Mucosa of gallbladder (tissue), 1 donor: ENCODE data around the gene FAM177A1. TPM values are rescaled to one million over a fixed set of nuclear protein-coding genes. Genes with fewer than 3 reads are reported as not detected.
A peak's percentile ranks its signal among the peaks of the same experiment; 100 is the strongest.
"Not testable (repeated sequence)": the region's sequence is repeated elsewhere in the genome, so short reads cannot be mapped to it uniquely, and the experiment has no call there.

Source experiments
- DNase-seq: peaks from one replicate; pipeline ENCODE4 v3.0.0-alpha.2; 2020; ENCODE audit warnings: low spot score
- total RNA-seq: library from RNA; stranded (reverse); gene quantifications from one replicate; pipeline ENCODE4 v1.2.1, GENCODE V29; 2021
- donor health status: DM: no; HTN: no; CAD: no.

FAM177A1 gene
- 62.7 TPM for total RNA-seq

- peak; percentile 99 for DNase-seq
Measured at GRCh38 chr14:35046048-35046750, at the start of gene FAM177A1. Gene FAM177A1 (plus strand): TSS chr14:35046272. CDS start chr14:35046464, 192 bp downstream.

- no peak for DNase-seq
Measured at GRCh38 chr14:34997762-34998161, 48.3 kb upstream of the FAM177A1 start.

- DNase-seq: no peak
Measured at GRCh38 chr14:34999500-34999899, 46.6 kb upstream of the FAM177A1 start.

- DNase-seq: no peak
Measured at GRCh38 chr14:35001621-35002020, 44.5 kb upstream of the FAM177A1 start.

GRCh38 chr14:35004839-35005238 is 41.2 kb upstream of the FAM177A1 start:
- DNase-seq: no peak

- DNase-seq: no peak
Measured at GRCh38 chr14:35016568-35016967, 29.5 kb upstream of the FAM177A1 start.

GRCh38 chr14:35020713-35021112 is 25.4 kb upstream of the FAM177A1 start:
- DNase-seq: no peak

- no peak for DNase-seq
Measured at GRCh38 chr14:35028435-35028834, 17.6 kb upstream of the FAM177A1 start.

GRCh38 chr14:35032562-35032961 is 13.5 kb upstream of the FAM177A1 start:
- DNase-seq: no peak

GRCh38 chr14:35034440-35034833 is 11.6 kb upstream of the FAM177A1 start:
- DNase-seq: no peak

- DNase-seq: not testable (repeated sequence)
Measured at GRCh38 chr14:35034944-35035554, 11.0 kb upstream of the FAM177A1 start.

- not testable (repeated sequence) for DNase-seq
Measured at GRCh38 chr14:35038312-35038711, 7.8 kb upstream of the FAM177A1 start.

GRCh38 chr14:35042632-35043031 is 3.4 kb upstream of the FAM177A1 start:
- no peak for DNase-seq

- no peak for DNase-seq
Measured at GRCh38 chr14:35043046-35043445, 3.0 kb upstream of the FAM177A1 start.

- no peak for DNase-seq
Measured at GRCh38 chr14:35044939-35045797, 904 bp upstream of the FAM177A1 start.

GRCh38 chr14:35045798-35046047 is 349 bp upstream of the FAM177A1 start:
- DNase-seq: no peak

GRCh38 chr14:35046751-35047536 is 872 bp downstream of the FAM177A1 start:
- DNase-seq: peak; percentile 46

- no peak for DNase-seq
Measured at GRCh38 chr14:35047976-35048513, 2.0 kb downstream of the FAM177A1 start.

- no peak for DNase-seq
Measured at GRCh38 chr14:35050652-35051051, 4.6 kb downstream of the FAM177A1 start.

GRCh38 chr14:35051796-35052195 is 5.7 kb downstream of the FAM177A1 start:
- DNase-seq: no peak

GRCh38 chr14:35052637-35053036 is 6.6 kb downstream of the FAM177A1 start:
- DNase-seq: no peak
